Nephron progenitor cell (in vitro differentiated cells): ENCODE data around the gene MPC1.
"Not testable (repeated sequence)": the region's sequence is repeated elsewhere in the genome, so short reads cannot be mapped to it uniquely, and the experiment has no call there.

ENCODE experiments used
- DNase-seq: peaks from one replicate; pipeline ENCODE4 v3.0.0; 2021
- H3K27ac Mint-ChIP-seq: 2 replicates; pipeline ENCODE4 v1.8.0; 2021; ENCODE audit warnings: mild to moderate bottlenecking, moderate library complexity, mixed read lengths
- H3K27me3 Mint-ChIP-seq: 2 replicates; pipeline ENCODE4 v1.8.0; 2021; ENCODE audit warnings: mild to moderate bottlenecking, low read depth, mixed read lengths; ENCODE audit not compliant: poor library complexity
- H3K36me3 Mint-ChIP-seq: 2 replicates; pipeline ENCODE4 v1.8.0; 2021; ENCODE audit warnings: low read depth, mixed read lengths
- H3K4me1 Mint-ChIP-seq: 2 replicates; pipeline ENCODE4 v1.8.0; 2021; ENCODE audit warnings: mixed read lengths
- H3K4me3 Mint-ChIP-seq: 2 replicates; pipeline ENCODE4 v1.8.0; 2021; ENCODE audit warnings: mild to moderate bottlenecking, moderate library complexity, mixed read lengths
- H3K9me3 Mint-ChIP-seq: 2 replicates; pipeline ENCODE4 v1.8.0; 2021; ENCODE audit warnings: mild to moderate bottlenecking, moderate library complexity, mixed read lengths
- TF ChIP-seq, protein P1 (sequence below): fragments of 200-600 bp; sonication (generic); IDR thresholded peaks from 2 replicates; pipeline ENCODE4 v1.5.0; 2021; ENCODE audit warnings: antibody characterized with exemption

MPC1 gene

DNA sequence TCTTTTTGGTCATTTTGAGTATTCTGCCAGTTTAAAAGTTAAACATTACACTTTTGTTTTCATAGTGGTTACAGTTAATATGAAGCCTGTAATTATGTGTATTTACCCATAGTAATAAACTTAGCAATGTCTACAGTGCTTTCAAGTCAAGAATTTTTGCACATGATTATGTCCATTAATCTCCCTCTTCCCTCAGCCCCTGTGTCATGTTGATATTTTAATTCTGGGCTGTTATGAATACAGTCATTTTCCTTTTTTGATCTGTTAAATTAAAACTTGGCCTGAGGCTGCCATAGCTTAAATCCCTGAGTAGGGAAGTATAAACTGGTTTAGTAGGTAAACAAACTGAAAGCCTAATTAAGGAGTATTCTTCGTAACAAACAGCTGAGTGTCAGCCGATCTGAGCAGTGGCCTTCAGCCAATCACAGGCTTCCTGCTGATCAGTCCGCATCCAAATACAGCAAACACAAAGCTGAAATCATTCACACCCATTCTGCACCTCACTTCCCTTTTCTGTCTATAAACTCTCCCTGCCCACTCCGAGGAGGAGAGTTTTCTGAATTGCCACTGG is 30.9 kb downstream of the MPC1 start:
- peaks cover 8% of the 10 kb centered on the region for H3K36me3 Mint-ChIP-seq
- DNase-seq: no peak
- peaks cover 22% of the 10 kb centered on the region for H3K27me3 Mint-ChIP-seq
- no peak overlapping the region for H3K27ac Mint-ChIP-seq
- no peak overlapping the region for H3K4me3 Mint-ChIP-seq
- H3K4me1 Mint-ChIP-seq: no peaks in the 10 kb centered on the region
- TF ChIP-seq, protein P1, sequence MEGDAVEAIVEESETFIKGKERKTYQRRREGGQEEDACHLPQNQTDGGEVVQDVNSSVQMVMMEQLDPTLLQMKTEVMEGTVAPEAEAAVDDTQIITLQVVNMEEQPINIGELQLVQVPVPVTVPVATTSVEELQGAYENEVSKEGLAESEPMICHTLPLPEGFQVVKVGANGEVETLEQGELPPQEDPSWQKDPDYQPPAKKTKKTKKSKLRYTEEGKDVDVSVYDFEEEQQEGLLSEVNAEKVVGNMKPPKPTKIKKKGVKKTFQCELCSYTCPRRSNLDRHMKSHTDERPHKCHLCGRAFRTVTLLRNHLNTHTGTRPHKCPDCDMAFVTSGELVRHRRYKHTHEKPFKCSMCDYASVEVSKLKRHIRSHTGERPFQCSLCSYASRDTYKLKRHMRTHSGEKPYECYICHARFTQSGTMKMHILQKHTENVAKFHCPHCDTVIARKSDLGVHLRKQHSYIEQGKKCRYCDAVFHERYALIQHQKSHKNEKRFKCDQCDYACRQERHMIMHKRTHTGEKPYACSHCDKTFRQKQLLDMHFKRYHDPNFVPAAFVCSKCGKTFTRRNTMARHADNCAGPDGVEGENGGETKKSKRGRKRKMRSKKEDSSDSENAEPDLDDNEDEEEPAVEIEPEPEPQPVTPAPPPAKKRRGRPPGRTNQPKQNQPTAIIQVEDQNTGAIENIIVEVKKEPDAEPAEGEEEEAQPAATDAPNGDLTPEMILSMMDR: no peak
- H3K9me3 Mint-ChIP-seq: peaks cover 41% of the 10 kb centered on the region

DNA sequence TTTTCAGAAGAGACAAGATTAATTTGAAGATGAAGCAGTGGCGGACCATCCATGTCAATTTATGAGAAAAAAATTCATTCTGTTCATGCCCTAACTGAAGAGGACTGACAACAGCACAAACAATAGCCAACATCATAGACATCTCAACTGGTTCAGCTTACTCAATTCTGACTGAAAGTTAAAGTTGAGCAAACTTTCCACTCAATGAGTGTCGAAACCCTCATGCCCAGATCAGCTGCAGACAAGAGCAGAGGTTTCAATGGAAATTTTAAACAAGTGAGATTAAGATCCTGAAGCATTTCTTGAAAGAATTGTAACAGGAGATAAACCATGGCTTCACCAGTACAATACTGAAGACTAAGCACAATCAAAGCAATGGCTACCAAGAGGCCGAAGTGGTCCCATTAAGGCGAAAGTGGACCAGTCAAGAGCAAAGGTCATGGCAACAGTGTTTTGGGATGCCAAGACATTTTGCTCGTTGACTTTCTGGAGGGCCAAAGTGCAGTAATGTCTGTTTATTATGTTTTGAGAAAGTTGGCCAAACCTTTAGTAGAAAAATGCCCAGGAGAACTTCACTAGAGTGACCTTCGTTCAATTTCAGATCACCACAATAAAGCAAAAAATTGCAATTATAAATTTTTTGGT is 34.3 kb downstream of the MPC1 start:
- peaks cover 8% of the 10 kb centered on the region for H3K36me3 Mint-ChIP-seq
- H3K4me1 Mint-ChIP-seq: peaks cover 4% of the 10 kb centered on the region
- H3K9me3 Mint-ChIP-seq: peaks cover 41% of the 10 kb centered on the region
- no peak overlapping the region for H3K4me3 Mint-ChIP-seq
- H3K27ac Mint-ChIP-seq: no peak overlapping the region
- peaks cover 28% of the 10 kb centered on the region for H3K27me3 Mint-ChIP-seq
- DNase-seq: no peak
- TF ChIP-seq, protein P1: no peak

DNA sequence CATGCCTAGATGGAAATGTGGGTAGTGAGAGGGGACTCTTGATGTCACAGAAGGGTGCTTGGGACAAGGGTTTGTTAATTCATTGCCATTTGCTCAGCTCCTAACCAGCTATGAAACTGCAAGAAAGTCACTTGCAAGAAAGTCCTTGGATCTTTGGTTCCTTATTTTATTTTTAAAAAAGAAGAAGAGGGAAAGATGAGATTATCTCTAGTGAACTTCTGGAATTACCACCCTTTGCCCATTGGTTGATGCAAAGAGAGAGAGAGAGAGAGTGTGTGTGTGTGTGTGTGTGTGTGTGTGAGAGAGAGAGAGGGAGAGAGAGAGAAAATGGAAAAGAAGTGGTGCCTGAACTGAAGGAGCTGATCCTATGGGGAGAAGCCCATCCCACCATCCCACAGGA is 35.8 kb downstream of the MPC1 start:
- Mint-ChIP-seq H3K27me3 (peaks cover 25% of the 10 kb centered on the region), H3K4me1 (peaks cover 8% of the 10 kb centered on the region), H3K36me3 (peaks cover 8% of the 10 kb centered on the region), H3K27ac (no peak overlapping the region), H3K4me3 (no peak overlapping the region), H3K9me3 (peaks cover 39% of the 10 kb centered on the region)
- TF ChIP-seq, protein P1: no peak
- no peak for DNase-seq

DNA sequence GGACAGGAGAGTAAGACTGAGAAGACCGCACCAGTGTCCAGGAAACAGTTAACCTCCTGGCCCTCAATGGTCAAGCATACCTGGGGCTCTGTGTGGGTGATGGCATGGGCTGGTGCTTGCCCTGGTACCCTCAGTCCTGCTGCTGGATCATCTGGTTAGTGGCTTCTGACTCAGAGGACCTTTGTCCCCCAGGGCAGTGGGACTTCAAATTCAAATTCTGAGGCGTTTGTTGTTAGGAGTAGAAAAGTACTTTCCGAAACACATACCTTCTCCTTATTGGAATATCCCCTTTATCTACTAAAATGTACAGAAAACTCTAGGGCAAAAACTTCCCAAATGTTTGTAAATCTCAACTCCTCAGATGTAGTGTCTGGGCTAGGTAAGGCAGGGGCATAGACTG is 36.3 kb downstream of the MPC1 start:
- TF ChIP-seq, protein P1: no peak
- no peak for DNase-seq
- peaks cover 14% of the 10 kb centered on the region for H3K4me1 Mint-ChIP-seq
- no peak overlapping the region for H3K27ac Mint-ChIP-seq
- peaks cover 25% of the 10 kb centered on the region for H3K27me3 Mint-ChIP-seq
- peaks cover 8% of the 10 kb centered on the region for H3K36me3 Mint-ChIP-seq
- peaks cover 33% of the 10 kb centered on the region for H3K9me3 Mint-ChIP-seq
- H3K4me3 Mint-ChIP-seq: no peak overlapping the region

DNA sequence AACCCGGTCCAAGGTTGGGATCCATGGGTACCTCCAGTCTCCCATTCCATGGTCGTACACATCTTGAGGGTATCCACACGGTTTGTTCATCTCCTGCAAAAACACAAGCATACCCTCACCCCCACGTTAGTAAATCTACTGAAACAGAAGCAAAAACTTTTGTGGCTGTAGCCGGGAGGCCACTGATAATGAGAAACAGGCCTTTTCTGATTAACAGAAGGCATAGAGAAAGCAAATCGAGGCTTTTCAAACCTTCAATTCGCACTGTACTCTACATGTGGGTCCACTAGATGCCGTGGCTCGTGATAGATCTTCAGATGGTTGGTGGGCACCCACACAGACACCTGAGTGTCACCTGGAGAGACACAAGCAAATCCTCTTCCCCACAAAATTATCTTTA is 37.1 kb downstream of the MPC1 start:
- Mint-ChIP-seq H3K4me1 (peaks cover 17% of the 10 kb centered on the region), H3K9me3 (peaks cover 28% of the 10 kb centered on the region), H3K27me3 (peaks cover 25% of the 10 kb centered on the region)
- not testable (repeated sequence) for H3K36me3 Mint-ChIP-seq, H3K27ac Mint-ChIP-seq, H3K4me3 Mint-ChIP-seq, DNase-seq

DNA sequence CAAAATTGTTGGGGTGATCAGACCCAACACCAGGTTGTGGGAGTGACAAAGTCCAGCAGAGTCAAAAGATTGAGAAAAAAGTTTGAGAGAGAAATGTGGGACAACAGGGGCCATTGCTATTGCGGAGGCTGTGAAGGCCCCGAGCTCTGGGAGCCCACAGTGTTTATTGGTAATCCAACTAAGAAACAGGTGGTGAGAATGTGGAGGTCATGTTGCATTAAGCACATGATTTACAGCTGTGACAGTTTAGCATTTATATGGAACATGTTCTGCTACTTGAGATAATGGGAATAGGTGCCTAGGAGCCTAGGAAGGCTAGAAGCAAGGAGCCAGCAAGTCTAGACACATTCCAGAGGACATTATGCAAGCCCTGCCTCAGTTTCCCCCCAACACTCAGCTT is 37.8 kb downstream of the MPC1 start:
- Mint-ChIP-seq H3K9me3 (peaks cover 21% of the 10 kb centered on the region), H3K27me3 (peaks cover 25% of the 10 kb centered on the region), H3K36me3 (peaks cover 12% of the 10 kb centered on the region), H3K4me1 (peaks cover 17% of the 10 kb centered on the region)
- not testable (repeated sequence) for H3K4me3 Mint-ChIP-seq, DNase-seq, H3K27ac Mint-ChIP-seq

DNA sequence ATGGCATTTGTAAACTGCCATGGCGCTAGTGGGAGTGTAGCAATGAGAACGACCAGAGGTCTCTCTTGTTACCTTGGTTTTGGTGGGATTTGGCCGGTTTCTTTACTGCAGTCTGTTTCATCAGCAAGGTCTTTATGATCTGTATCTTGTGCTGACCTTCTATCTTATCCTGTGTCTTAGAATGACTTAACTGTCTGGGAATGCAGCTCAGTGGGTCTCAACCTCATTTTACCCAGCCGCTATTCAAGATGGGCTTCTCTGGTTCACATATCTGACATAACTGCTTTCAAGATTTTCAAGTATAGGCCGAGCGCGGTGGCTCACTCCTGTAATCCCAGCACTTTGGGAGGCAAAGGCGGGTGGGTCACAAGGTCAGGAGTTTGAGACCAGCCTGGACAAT is 38.5 kb downstream of the MPC1 start:
- Mint-ChIP-seq H3K4me3 (peak overlapping the region; percentile 65), H3K4me1 (peaks cover 17% of the 10 kb centered on the region), H3K9me3 (peaks cover 14% of the 10 kb centered on the region), H3K27me3 (peaks cover 20% of the 10 kb centered on the region), H3K36me3 (peaks cover 7% of the 10 kb centered on the region), H3K27ac (no peak overlapping the region)
- no peak for DNase-seq
- TF ChIP-seq, protein P1: no peak
